Caco-2 (cell line): ENCODE measurements around the gene FBXW10. TPM values are rescaled to one million over a fixed set of nuclear protein-coding genes. Genes with fewer than 3 reads are reported as not detected.
"Not testable (repeated sequence)": the region's sequence is repeated elsewhere in the genome, so short reads cannot be mapped to it uniquely, and the experiment has no call there.

Source experiments
- BruUV-seq: library from RNA; stranded (reverse); fragments of 400-500 nt; replicated peaks from 2 replicates; lab custom pipeline; 2021; lab: Mats Ljungman, UMichigan
- CTCF ChIA-PET: fragments of 300-600 bp; sonication (Branson Sonifier 250); formaldehyde crosslinking; loops from one replicate; lab custom pipeline; 2022; ENCODE audit warnings: antibody characterized with exemption; lab: Charles Lee
- POLR2A ChIA-PET: fragments of 300-600 bp; sonication (Branson Sonifier 250); formaldehyde crosslinking; loops from one replicate; lab custom pipeline; 2022; ENCODE audit warnings: antibody characterized with exemption; lab: Charles Lee
- DNase-seq, 2 experiments: peaks; one replicate each; pipeline versions ENCODE4 v3.0.0 to v3.0.0-alpha.2; 2020 to 2022
- H3K27me3 ChIP-seq: replicated peaks from 2 replicates; pipeline ENCODE4 v1.6.0; 2011; ENCODE audit warnings: low read length; ENCODE audit not compliant: control insufficient read depth, insufficient read depth
- H3K36me3 ChIP-seq: 2 replicates; pipeline ENCODE4 v1.5.1; 2011; ENCODE audit warnings: low read length; ENCODE audit not compliant: control insufficient read depth, insufficient read depth
- H3K4me1 ChIP-seq: fragments of 250-450 bp; sonication (Bioruptor Pico); 2 replicates; pipeline ENCODE4 v1.5.1; 2020; ENCODE audit warnings: mild to moderate bottlenecking
- H3K4me3 ChIP-seq: 2 replicates; pipeline ENCODE4 v1.5.1; 2011; ENCODE audit warnings: low read depth, mild to moderate bottlenecking, control low read depth, low read length
- H3K9me3 ChIP-seq: fragments of 250-450 bp; sonication (Bioruptor Pico); 2 replicates; pipeline ENCODE4 v1.5.1; 2020; ENCODE audit warnings: mild to moderate bottlenecking, moderate library complexity
- H3K27ac Mint-ChIP-seq: one replicate; pipeline ENCODE4 v1.8.0; 2022; ENCODE audit warnings: mixed read lengths; ENCODE audit not compliant: unreplicated experiment
- H3K27me3 Mint-ChIP-seq: one replicate; pipeline ENCODE4 v1.8.0; 2022; ENCODE audit warnings: mixed read lengths; ENCODE audit not compliant: insufficient read depth, unreplicated experiment
- H3K36me3 Mint-ChIP-seq: one replicate; pipeline ENCODE4 v1.8.0; 2022; ENCODE audit warnings: mild to moderate bottlenecking, mixed read lengths; ENCODE audit not compliant: insufficient read depth, unreplicated experiment
- H3K4me1 Mint-ChIP-seq: one replicate; pipeline ENCODE4 v1.8.0; 2022; ENCODE audit warnings: low read depth, mixed read lengths; ENCODE audit not compliant: unreplicated experiment
- H3K4me3 Mint-ChIP-seq: one replicate; pipeline ENCODE4 v1.8.0; 2022; ENCODE audit warnings: mild to moderate bottlenecking, moderate library complexity, mixed read lengths; ENCODE audit not compliant: unreplicated experiment
- H3K9me3 Mint-ChIP-seq: one replicate; pipeline ENCODE4 v1.8.0; 2022; ENCODE audit warnings: mixed read lengths; ENCODE audit not compliant: unreplicated experiment
- intact Hi-C: fragments of 100-400 bp; cut with micrococcal nuclease; formaldehyde crosslinking; loops from one replicate; pipeline ENCODE4 v1.10.0; 2022; ENCODE audit not compliant: unreplicated experiment
- total RNA-seq: library from RNA; stranded (reverse); gene quantifications from 2 replicates; pipeline ENCODE4 v1.2.3, GENCODE V29; 2022

FBXW10 gene
- total RNA-seq, 1 experiment from 2014 or later: 0.11 TPM

DNA sequence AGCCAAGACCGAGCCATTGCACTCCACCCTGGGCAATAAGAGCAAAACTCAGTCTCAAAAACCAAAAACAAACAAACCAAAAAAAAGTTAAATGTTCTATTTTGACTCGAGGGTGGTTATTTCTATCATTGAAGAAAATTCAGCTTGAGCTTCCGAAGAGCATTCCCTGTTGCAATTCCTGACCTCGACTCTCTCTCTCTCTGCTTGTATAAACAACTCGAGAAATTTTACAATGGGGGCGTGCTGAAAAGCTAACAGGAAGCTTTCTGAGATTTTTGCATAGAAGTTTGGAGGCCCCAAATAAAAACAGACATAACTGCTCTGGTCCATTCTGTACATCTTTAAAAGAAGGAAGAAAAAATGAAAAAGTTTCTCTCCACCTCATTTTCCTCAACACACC is 3.6 kb downstream of the FBXW10 start:
- BruUV-seq, intact Hi-C loops, H3K9me3 Mint-ChIP-seq, H3K4me3 ChIP-seq, H3K9me3 ChIP-seq, DNase-seq, POLR2A ChIA-PET, H3K27me3 ChIP-seq, H3K36me3 ChIP-seq, H3K4me1 ChIP-seq, H3K27ac Mint-ChIP-seq, H3K36me3 Mint-ChIP-seq, H3K27me3 Mint-ChIP-seq, H3K4me3 Mint-ChIP-seq, CTCF ChIA-PET: not testable (repeated sequence)
- peaks cover 10% of the 10 kb centered on the region for H3K4me1 Mint-ChIP-seq

DNA sequence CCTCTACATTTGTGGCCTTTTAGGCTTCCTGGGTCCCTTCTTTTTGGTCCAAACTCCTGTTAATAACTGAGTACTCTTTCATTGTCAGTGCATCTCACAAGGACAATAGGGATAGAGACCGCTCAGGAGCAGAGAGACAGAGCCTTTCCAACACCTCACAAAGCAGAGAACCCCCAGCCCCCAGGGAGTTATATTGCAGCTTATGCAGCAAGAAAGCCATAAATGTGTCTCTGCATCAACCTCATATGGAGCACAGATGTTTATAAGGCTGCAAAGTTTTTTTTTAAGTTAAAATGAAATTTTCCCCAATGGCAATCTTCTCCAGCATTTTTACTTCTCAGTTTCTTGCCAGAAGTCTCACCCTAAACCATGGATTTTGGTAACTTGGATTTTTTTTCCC is 6.4 kb downstream of the FBXW10 start:
- H3K9me3 ChIP-seq, CTCF ChIA-PET, H3K36me3 Mint-ChIP-seq, H3K4me3 Mint-ChIP-seq, H3K4me3 ChIP-seq, H3K9me3 Mint-ChIP-seq, H3K27me3 ChIP-seq, H3K4me1 ChIP-seq, H3K36me3 ChIP-seq, intact Hi-C loops, BruUV-seq, DNase-seq, H3K27ac Mint-ChIP-seq, POLR2A ChIA-PET, H3K27me3 Mint-ChIP-seq: not testable (repeated sequence)
- H3K4me1 Mint-ChIP-seq: peaks cover 10% of the 10 kb centered on the region

DNA sequence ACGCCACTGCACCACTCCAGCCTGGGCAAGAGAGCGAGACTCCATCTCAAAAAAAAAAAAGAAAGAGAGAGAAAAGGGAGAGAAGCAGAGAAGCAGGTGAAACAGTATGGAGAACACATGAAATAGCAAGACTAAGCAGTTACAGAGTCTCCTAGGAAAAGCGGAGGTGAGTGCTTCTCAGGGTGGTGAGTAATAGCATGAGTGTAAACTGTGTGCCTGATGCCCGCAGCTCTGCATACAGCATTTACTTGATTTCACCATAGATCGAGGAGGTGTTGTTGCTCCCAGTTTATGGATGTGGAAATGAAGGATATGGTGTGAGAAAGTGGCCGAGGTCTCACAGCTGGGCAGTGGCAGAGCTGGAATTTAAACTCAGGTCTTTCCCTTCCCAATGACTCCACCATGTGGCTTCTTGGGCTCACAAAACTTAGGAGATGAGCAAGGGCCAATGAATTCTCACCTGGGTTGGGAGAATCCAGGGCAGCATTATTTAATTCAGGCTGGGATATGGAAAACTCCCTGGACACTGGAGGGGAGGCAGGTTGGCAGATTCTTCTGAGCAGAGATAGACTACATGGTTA is 10.1 kb downstream of the FBXW10 start:
- H3K27me3 Mint-ChIP-seq, H3K36me3 Mint-ChIP-seq, H3K4me1 ChIP-seq, POLR2A ChIA-PET, H3K36me3 ChIP-seq, intact Hi-C loops, H3K4me1 Mint-ChIP-seq, CTCF ChIA-PET, H3K9me3 ChIP-seq, H3K4me3 ChIP-seq, H3K27me3 ChIP-seq, H3K27ac Mint-ChIP-seq, BruUV-seq, H3K4me3 Mint-ChIP-seq, H3K9me3 Mint-ChIP-seq, DNase-seq: not testable (repeated sequence)

DNA sequence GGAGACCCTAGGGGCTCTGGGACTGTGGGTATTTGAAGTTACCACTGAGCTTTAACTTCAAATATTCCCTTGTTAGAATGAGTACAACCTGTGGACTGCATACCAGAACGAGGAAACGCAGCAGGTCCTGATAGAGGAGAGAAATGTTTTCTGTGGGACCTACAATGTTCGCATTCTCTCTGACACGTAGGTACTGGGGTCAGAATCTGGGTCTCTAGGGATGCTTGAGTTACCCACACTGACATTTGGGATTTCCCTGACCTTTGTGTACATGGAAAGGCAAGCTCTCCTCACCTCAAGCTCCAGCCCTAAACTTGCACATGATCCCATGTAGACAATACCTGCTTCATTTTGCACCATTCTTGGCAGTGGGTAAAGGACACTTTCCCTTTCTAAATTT is 12.1 kb downstream of the FBXW10 start:
- H3K4me3 ChIP-seq, H3K27me3 ChIP-seq, H3K27ac Mint-ChIP-seq, H3K9me3 Mint-ChIP-seq, BruUV-seq, H3K4me1 Mint-ChIP-seq, H3K36me3 ChIP-seq, POLR2A ChIA-PET, intact Hi-C loops, H3K4me3 Mint-ChIP-seq, H3K4me1 ChIP-seq, DNase-seq, H3K9me3 ChIP-seq, CTCF ChIA-PET, H3K36me3 Mint-ChIP-seq, H3K27me3 Mint-ChIP-seq: not testable (repeated sequence)

DNA sequence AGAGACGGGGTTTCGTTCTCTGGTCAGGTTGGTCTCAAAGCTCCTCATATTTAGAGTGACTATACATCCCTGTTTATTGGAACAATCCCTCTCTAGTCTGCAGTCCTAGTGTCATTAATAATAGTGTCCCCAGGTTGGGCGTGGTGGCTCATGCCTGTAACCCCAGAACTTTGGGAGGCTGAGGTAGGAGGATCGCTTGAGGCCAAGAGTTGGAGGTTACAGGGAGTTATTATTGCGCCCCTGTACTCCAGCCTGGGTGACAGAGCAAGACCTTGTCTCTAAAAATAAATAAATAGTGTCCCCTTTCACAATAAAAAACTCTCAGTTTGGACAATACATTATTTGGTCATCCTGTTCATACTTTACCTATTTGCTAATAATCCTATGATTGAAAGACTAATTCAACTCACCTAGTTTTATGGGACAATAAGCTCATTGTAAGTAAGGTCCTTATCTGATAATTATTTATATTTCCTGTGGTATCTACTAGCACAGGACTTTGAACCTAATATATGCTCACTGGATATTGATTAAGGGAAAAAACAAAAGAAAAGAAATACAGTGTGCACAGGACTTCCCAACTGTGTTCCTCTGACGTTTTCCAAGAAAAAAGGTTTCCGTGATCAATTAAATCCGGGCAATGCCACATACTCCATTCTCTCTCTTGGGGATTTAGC is 13.7 kb downstream of the FBXW10 start:
- intact Hi-C loops, H3K27me3 ChIP-seq, POLR2A ChIA-PET, H3K9me3 ChIP-seq, H3K4me3 ChIP-seq, H3K27me3 Mint-ChIP-seq, H3K36me3 Mint-ChIP-seq, H3K4me1 ChIP-seq, CTCF ChIA-PET, H3K9me3 Mint-ChIP-seq, H3K4me3 Mint-ChIP-seq, H3K27ac Mint-ChIP-seq, H3K4me1 Mint-ChIP-seq, H3K36me3 ChIP-seq, DNase-seq, BruUV-seq: not testable (repeated sequence)

DNA sequence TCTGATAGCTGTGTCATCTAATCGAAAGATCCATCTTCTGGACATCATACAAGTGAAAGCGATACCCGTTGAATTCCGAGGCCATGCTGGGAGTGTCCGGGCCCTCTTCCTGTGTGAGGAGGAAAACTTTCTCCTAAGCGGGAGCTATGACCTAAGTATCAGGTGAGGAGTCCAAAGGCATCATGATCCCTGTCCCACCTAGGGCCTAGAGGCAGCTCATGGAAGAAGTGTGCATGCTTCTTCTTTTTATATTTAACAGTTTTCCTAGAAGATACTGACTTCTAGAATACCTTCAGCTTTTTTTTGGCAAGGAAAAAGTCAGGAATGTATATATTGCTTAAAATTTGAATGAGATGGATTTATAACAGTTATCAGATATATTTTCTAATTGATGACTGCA is 14.5 kb downstream of the FBXW10 start:
- H3K36me3 ChIP-seq, H3K36me3 Mint-ChIP-seq, H3K4me3 Mint-ChIP-seq, H3K27me3 ChIP-seq, CTCF ChIA-PET, intact Hi-C loops, H3K9me3 ChIP-seq, H3K4me1 Mint-ChIP-seq, H3K27ac Mint-ChIP-seq, H3K4me1 ChIP-seq, DNase-seq, H3K4me3 ChIP-seq, H3K9me3 Mint-ChIP-seq, POLR2A ChIA-PET, H3K27me3 Mint-ChIP-seq, BruUV-seq: not testable (repeated sequence)

DNA sequence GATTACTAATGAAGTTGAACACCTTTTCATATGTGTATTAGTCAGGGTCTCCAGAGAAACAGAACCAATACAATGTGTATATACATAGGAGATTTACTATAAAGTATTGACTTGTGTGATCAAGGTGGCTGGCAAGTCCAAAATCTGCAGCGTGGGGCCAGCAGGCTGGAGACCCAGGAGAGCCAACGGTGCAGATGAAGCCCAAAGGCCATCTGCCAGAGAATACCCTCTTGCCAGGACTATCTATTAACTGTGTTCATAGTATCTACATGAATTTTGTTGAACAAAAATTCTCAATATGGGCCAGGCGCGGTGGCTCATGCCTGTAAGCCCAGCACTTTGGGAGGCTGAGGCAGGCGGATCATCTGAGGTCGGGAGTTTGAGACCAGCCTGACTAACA is 16.4 kb downstream of the FBXW10 start:
- H3K4me3 ChIP-seq, H3K9me3 Mint-ChIP-seq, H3K4me1 ChIP-seq, intact Hi-C loops, H3K4me3 Mint-ChIP-seq, POLR2A ChIA-PET, CTCF ChIA-PET, H3K27me3 ChIP-seq, H3K36me3 Mint-ChIP-seq, H3K4me1 Mint-ChIP-seq, H3K27ac Mint-ChIP-seq, BruUV-seq, H3K9me3 ChIP-seq, H3K36me3 ChIP-seq, H3K27me3 Mint-ChIP-seq, DNase-seq: not testable (repeated sequence)
